Measurements from ENCODE around the gene FADS1.

FADS1 gene

GRCh38 chr11:61765550-61766253 lies 51.1 kb downstream of the FADS1 start:
- no peak overlapping the region for H3K27ac ChIP-seq (replicated peaks)
- peaks cover 3% of the 10 kb centered on the region for H3K27me3 ChIP-seq (ENCODE audit: insufficient read depth, poor library complexity, severe bottlenecking)
- H3K4me3 ChIP-seq (replicated peaks; ENCODE audit: insufficient read depth, low read length), result no peak overlapping the region
- TF ChIP-seq, protein P1, sequence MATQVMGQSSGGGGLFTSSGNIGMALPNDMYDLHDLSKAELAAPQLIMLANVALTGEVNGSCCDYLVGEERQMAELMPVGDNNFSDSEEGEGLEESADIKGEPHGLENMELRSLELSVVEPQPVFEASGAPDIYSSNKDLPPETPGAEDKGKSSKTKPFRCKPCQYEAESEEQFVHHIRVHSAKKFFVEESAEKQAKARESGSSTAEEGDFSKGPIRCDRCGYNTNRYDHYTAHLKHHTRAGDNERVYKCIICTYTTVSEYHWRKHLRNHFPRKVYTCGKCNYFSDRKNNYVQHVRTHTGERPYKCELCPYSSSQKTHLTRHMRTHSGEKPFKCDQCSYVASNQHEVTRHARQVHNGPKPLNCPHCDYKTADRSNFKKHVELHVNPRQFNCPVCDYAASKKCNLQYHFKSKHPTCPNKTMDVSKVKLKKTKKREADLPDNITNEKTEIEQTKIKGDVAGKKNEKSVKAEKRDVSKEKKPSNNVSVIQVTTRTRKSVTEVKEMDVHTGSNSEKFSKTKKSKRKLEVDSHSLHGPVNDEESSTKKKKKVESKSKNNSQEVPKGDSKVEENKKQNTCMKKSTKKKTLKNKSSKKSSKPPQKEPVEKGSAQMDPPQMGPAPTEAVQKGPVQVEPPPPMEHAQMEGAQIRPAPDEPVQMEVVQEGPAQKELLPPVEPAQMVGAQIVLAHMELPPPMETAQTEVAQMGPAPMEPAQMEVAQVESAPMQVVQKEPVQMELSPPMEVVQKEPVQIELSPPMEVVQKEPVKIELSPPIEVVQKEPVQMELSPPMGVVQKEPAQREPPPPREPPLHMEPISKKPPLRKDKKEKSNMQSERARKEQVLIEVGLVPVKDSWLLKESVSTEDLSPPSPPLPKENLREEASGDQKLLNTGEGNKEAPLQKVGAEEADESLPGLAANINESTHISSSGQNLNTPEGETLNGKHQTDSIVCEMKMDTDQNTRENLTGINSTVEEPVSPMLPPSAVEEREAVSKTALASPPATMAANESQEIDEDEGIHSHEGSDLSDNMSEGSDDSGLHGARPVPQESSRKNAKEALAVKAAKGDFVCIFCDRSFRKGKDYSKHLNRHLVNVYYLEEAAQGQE (IDR thresholded peaks at IDR 0.05; ENCODE audit: insufficient replicate concordance, low read depth), result no peak
- TF ChIP-seq SPI1 (IDR thresholded peaks at IDR 0.05; ENCODE audit: borderline replicate concordance, low read depth), result no peak
- TF ChIP-seq CTCF (IDR thresholded peaks at IDR 0.05; ENCODE audit: insufficient read depth, low read length), result no peak
- TF ChIP-seq GABPA (IDR thresholded peaks at IDR 0.05; ENCODE audit: low read depth), result no peak
- TF ChIP-seq POLR2AphosphoS5 (IDR thresholded peaks at IDR 0.05; ENCODE audit: low read depth), result no peak
- DNase-seq (ENCODE audit: low read depth in 1 of 2, low spot score in 1 of 2), result no peak

- H3K4me3 ChIP-seq (replicated peaks; ENCODE audit: insufficient read depth, low read length), result no peak overlapping the region
- TF ChIP-seq, protein P1 (IDR thresholded peaks at IDR 0.05; ENCODE audit: insufficient replicate concordance, low read depth), result no peak
- TF ChIP-seq POLR2AphosphoS5 (IDR thresholded peaks at IDR 0.05; ENCODE audit: low read depth) (no peak), SPI1 (IDR thresholded peaks at IDR 0.05; ENCODE audit: borderline replicate concordance, low read depth) (no peak), CTCF (IDR thresholded peaks at IDR 0.05; ENCODE audit: insufficient read depth, low read length) (no peak), GABPA (IDR thresholded peaks at IDR 0.05; ENCODE audit: low read depth) (no peak)
- no peak overlapping the region for H3K27ac ChIP-seq (replicated peaks)
- no peak for DNase-seq (ENCODE audit: low read depth in 1 of 2, low spot score in 1 of 2)
- H3K27me3 ChIP-seq (ENCODE audit: insufficient read depth, poor library complexity, severe bottlenecking), result peaks cover 3% of the 10 kb centered on the region
These were observed 52.1 kb downstream of the FADS1 start for GRCh38 chr11:61764606-61765260.

DNA sequence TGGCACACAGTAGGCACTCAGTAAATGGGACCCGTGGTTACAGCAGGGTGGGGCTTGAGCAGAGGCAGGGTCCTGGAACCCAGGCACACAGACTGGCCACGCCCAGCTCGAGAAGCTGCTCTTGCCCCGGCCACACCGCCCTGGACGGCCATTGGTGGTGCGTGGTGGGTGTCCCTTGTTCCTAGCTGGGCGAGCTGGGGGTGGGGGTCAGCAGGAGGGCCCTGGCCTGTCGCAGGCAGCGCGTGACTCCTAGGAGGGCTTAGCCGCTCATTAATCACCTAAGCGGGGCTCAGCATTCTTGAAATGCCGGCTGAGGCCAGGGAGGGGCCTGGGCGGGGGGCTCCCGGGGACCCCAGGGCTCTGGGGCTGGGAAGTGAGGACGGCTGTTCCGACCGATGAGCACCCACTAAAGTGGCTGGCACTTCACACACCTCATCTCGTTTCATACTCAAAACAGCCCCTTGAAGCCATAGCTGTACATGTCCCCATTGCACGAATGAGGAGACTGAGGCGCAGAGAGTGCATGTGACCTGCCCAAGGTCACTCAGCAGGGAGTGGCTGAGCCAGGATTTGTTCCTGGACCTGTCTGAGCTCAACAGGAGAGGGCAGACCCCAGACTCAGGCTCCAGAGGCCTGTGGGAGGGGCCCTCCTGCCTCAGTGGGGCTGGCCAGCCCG lies 52.7 kb downstream of the FADS1 start:
- peaks cover 3% of the 10 kb centered on the region for H3K27me3 ChIP-seq (ENCODE audit: insufficient read depth, poor library complexity, severe bottlenecking)
- DNase-seq (ENCODE audit: low read depth in 1 of 2, low spot score in 1 of 2), result no peak
- no peak for TF ChIP-seq CTCF (IDR thresholded peaks at IDR 0.05; ENCODE audit: insufficient read depth, low read length)
- TF ChIP-seq, protein P1 (IDR thresholded peaks at IDR 0.05; ENCODE audit: insufficient replicate concordance, low read depth), result no peak
- TF ChIP-seq POLR2AphosphoS5 (IDR thresholded peaks at IDR 0.05; ENCODE audit: low read depth), result no peak
- no peak for TF ChIP-seq SPI1 (IDR thresholded peaks at IDR 0.05; ENCODE audit: borderline replicate concordance, low read depth)
- no peak for TF ChIP-seq GABPA (IDR thresholded peaks at IDR 0.05; ENCODE audit: low read depth)
- H3K4me3 ChIP-seq (replicated peaks; ENCODE audit: insufficient read depth, low read length), result no peak overlapping the region
- no peak overlapping the region for H3K27ac ChIP-seq (replicated peaks)

Data from HL-60 (cell line).